ENCODE results near the gene NACC1.

- TF ChIP-seq CTCF (tag by site-specific recombination; IDR thresholded peaks at IDR 0.05): no peak
- no peak for TF ChIP-seq ATF2 (tag by site-specific recombination; IDR thresholded peaks at IDR 0.05; ENCODE audit: low read depth)
- no peak for TF ChIP-seq ZNF146 (tag by site-specific recombination; IDR thresholded peaks at IDR 0.05)
- TF ChIP-seq ZNF785 (tag by site-specific recombination; IDR thresholded peaks at IDR 0.05): no peak
- TF ChIP-seq ZFP69B (tag by site-specific recombination; IDR thresholded peaks at IDR 0.05): no peak
- no peak for TF ChIP-seq SP7 (tag by site-specific recombination; IDR thresholded peaks at IDR 0.05)
- TF ChIP-seq ZNF280D (tag by site-specific recombination; IDR thresholded peaks at IDR 0.05): no peak
- TF ChIP-seq ZNF274 (IDR thresholded peaks at IDR 0.05; ENCODE audit: low read length): no peak
- no peak for TF ChIP-seq ZNF274 (tag by site-specific recombination; IDR thresholded peaks at IDR 0.05; ENCODE audit: borderline replicate concordance)
- no peak for TF ChIP-seq ZNF121 (tag by site-specific recombination; IDR thresholded peaks at IDR 0.05)
- no peak for TF ChIP-seq REST (tag by site-specific recombination; IDR thresholded peaks at IDR 0.05)
Observed at GRCh38 chr19:13122275-13122878, 4.3 kb downstream of the NACC1 start.
